ENCODE results near the gene CDON.

Gene CDON

DNA sequence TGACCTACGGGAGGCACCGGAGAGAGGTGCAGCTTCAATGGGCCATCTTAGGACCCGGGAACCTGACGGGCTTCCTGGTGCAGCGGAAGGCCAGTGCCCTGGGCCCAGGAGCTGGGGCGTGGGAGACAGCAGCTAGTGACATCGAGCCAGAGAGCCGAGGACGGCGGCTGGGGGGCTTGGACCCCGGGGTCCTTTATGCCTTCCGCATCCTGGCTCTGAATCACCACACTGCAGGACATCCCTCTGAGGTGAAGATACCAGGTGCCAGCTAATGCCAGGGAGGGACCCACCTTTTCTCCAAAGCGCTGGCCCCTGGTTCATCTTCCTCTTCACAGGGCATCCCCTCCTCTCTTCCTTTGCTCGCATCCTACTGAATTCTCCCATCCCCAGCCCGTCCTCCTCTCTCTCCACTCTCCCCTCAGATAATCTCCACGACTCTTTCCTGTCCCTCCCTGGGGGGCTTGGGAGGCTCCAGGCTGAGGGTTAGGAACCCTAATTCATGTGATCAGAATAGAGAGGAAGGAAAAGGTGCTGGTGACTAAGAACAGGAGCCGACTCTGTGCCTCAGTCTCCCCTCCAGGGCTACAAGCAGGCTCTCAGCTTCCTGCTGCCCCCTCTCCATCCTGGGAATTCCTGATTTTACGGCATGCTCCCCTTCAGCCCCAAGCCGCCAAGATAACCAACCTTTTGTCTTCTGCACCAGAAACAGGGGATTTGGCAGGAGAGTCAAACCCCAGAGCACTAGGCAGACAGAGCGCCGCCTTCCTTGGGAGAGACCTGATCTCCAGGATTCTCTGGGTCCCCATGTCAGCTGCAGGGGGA lies 108.3 kb downstream of the CDON start:
- DNase-seq = no peak

DNA sequence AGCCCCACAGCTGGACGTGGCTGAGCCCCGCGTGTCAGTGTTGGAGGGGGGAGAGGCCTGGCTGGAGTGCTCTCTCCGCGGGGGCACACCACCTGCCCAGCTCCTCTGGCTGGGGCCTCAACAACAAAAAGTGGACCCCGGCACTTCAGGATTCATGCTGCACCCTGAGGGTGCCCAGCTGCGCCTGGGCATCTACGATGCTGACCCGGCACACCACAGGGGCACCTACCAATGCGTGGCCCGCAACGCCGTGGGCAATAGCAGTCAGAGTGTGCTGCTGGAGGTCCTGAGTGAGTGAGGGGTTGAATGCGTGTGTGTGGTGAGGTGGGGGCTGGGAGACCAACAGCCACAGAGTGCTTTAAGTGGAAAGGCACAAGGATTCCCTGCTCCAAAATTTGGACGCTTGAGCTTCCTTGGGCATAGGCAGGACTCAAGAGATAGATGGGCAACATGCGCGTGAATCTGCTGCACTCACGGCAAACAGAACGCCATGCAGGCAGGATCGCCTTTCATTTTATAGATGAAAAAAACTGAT lies 109.2 kb downstream of the CDON start:
- DNase-seq = no peak

DNA sequence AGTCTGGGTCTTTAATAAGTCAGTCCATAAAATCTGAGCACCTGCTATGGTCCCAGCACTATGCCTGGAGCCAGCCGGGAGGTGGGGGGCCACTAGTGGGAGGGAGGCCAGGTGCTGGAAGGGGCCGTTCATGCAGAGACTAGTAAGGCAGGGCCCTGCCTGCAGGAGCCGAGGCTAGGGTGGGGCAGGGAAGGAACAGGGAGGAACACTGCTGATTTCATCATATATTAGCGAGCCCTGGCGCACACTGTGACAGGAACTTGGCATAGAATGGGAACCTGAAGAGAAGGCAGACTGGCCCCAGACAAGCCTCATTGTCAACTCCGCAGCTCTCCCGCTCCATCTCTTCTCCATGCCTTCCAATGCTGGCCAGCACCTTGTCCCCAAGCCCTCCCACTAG lies 109.7 kb downstream of the CDON start:
- no peak for DNase-seq

DNA sequence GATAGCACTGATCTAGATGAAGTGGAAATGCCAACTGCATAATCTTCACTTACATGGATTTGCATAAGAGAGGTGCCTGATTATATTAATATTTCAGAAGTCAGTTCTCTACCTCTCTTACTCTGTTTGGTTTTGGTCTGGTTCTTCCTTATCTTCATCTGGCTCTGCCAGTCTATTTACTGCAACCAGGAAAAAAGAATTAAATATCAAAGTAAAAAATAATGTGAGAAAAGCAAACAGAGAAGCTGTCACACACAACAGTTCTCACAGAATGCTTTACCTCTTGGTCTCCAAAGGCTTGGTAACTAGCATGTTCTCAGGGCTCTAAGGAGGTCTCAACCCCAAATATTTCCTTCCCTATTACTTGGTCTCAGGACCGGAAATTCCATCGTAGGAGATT lies 110.1 kb downstream of the CDON start:
- DNase-seq = no peak

DNA sequence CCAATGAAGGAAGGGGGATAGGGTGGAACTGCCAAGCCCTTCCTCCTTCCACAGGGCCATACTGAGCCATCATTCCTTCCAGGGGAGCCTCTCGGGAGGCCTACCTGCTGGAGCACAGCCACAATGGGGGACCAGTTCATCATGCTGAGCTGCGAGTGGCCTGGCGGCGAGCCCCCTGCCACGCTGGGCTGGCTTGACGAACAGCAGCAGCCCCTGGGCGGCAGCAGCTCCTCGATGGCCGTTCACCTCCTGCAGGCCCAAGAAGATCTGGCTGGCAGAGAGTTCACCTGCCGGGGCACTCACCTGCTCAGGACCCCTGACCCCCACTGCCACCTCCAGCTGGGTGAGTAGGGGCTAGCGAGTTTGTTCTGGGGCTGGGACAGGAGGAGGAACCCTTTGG lies 110.9 kb downstream of the CDON start:
- DNase-seq = no peak

DNA sequence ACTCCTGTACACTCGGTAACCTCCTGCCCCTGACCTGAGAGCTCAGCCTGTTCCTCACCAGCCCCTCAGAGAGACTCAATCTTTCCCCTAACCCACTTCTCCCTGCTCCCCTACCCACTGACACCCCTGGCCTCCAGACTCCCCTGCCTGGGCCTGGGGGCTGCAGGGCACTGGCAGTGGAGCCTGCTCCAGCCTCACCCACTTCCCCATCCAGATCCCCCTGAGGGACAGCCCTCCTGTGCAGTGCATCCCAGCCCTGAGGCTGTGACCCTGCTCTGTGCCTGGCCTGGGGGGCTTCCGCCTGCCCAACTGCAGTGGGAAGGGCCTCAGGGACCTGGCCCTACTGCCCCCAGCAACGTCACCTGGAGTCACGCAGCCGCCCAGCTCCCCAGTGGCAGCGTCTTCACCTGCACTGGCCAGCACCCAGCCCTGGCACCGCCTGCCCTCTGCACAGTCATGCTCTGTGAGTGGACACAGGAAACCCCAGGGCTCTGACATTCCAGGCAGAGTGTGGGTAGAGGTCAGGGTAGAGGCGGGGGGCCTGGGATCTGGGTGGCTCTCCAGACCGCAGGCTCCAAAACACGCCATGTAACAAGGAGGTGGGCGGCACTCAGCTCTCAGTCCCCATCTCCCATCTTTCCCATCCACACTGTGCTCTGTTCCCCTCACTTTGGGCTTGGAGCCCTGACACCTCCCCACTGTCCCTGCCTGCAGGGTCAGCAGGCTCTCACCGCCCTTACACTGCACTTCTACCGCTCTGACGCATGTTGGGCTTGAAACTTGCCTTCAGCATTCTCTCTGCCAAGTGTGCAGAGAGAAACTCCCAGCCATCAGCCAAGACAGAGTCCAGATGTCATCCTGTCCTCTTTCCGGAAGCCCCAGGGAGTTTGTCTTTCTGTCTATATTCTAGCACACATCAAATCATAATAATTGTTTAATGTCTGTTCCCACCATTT lies 111.7 kb downstream of the CDON start:
- no peak for DNase-seq

DNA sequence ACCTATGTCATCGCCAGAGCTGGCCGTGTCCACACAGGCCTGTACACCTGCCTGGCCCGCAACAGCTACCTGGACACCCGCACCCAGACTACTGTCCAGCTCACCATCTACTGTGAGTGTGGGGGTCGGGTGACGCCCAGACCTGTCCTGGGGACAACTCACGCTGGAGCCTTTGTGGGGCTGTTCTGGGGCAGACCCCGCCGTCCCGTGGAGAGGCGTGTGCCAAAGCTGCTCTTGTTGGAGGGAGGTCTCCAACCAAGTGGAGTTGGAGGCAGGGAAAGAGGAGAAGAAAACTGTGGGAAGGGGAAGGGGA lies 112.5 kb downstream of the CDON start:
- no peak for DNase-seq

DNA sequence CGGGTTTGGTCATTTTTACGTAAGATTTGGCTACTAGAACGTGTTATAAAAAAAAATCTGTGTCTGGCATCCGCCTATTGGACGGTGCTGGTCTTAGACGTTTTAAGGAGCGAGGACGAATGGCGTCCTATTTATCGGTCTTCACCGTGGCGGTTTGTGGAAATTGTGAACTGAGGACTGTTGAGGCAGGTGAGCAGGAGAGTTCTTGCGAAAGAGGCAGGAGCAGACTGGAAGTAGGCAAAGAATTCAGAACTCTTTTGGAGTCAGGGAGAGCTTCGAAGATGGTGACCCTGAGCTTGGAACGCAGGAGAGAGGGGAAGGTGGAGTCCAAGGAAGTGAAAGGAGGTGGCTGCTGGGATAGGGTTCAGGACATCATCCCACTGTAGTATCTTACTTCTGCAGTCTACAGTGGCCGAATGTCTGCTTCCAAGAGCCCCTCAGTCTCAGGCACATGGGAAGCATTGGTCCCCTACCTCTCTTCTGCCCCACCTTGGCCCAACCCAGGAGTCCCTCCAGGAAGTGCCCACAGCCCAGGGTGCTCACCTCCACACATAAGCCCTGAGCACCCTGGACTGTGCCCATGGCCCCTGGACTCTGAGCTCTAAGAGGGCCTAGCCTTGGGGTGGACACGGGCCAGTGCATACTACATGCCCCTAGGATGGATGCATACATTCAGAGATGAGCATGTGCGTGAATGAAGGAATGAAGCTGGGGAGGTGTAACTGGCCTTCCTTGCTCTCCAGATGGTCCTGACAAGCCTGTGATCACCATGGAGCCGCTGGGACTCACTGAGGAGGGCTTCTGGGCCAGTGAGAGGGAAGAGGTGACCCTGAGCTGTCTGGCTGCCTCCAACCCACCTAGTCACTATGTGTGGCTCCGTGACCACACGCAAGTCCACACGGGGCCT lies 113.1 kb downstream of the CDON start:
- no peak for DNase-seq

DNA sequence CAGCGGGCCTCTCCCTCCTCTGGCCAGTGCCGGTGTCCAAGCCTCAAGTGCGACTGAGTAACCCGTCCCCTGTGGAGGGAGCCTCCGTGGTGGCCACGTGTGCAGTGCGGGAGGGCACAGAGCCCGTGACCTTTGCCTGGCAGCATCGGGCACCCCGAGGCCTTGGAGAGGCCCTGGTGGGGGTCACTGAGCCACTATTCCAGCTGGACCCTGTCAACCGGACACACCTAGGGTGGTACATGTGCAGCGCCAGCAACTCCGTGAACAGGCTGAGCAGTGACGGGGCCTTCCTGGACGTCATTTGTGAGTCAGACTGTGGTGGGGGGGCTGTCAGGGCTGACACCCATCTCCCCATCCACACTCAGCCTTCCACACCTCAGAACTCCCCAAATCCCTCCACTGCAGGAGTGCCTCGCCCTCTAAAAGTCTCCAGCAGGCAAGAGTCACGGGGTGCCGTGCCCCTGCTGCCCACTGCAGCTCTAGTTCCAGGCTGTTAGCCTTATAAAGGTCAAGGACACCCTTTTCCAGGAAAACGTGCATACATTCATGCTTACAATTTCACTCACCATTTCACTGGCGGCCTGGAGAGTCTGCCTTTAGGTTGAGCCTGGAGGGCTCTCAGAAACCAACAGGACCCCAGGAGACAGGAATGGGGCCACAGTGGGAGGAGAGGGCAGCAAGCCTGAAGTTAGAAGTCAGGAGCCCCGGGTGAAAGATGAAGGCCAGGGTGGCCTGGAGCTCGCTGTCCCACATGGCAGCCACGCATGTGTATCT lies 114.2 kb downstream of the CDON start:
- DNase-seq = no peak

DNA sequence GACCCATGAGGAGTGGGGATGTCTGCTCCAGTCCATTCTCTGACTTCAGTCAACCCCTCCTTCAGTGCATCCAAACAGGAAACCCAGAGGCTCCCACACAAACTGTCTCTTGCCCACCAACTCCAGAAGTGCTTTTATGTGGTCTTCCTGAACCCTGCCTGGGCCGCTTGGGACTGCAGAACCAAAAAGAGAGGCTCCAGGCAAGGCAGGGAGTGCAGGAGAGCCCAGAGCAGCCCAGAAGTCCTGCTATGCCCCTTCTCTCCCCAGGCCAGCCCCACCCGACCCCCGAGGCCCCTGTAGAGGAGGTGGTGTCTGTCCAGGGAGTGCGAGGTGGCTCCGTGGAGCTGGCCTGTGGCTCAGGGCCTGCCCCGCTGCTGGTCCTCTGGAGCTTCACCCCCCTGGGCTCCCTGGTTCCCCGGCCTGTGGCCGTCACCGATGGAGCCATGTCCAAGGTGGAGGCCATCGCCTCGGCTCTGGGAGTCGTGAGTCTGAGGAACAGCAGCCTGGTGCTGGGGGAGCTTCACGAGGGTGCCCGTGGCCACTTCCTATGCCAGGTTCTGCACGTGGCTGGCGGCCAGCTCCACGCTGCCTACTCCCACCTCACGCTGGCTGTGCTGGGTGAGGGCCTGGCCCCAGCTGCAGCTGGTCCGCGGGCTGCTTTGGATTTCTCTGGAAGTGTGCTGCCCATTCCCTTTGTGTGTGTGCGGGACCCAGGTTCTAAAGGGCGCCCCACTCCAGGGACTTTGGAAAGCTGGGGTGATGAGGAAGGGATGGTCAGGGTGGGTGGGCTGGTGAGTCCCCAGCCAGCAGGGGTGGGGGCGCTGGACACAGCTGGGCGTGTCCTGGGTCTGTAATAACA lies 115.0 kb downstream of the CDON start:
- no peak for DNase-seq

DNA sequence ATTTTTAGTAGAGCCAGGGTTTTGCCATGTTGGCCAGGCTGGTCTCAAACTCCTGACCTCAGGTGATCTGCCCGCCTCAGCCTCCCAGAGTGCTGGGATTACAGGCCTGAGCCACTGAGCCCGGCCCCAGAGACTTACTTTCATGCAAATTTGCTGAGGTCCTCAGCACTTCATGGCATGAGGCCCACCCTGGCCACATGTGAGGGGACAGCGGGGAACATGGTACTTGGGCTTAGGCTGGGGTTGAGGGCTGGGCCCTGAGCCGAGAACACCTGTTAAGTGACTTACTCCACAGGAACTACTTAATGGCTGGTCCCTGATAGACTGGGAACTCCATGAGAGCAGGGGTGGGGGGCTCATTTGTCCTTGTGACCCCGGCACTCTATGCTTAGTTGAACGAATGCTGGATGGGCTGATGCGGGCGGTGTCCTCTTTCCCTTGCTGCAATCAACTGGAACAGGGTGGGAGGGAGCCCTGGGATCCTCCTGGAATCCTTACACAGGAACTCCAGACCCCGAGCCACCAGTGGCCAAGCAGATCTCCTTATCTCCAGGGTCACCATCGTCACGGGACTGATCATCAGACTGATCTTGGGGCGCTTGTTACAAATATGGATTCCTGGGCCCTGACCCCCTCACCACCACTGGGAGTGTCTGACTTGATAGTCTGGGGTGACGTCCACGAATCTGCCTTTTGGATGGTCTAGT lies 115.8 kb downstream of the CDON start:
- no peak for DNase-seq

DNA sequence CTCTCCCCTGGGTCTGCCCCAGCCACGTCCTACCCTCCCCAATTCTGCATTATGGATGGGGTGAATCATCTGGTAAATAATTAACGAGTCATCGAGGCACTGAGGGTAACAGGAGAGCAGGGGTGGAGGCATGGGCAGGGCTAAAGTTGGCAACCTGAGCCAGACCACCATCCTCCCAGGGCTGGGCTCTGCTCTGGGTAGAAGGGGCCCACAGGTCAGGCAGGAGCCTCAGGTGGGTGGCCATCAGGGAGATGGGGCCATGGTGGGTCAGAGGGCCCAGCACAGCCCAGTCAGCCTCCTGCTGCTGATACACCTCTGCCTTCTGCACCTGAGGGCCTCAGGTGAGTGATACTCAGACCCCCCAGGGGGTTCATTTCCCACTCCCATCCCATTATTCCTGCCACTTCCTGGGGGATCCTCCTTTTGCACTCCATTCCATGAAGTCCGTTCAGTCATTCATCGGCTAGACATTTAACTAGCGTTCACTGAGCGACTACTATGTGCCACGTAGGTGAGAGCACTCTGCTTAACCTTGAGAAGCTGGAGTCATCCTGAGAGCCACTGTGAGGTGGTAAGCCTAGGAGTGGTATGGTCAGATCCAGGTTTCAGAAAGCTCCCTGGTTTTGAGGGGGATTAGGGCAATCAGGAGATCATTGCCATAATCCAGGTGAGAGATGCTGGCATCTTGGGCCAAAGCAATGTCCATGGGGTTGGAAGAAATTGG lies 116.7 kb downstream of the CDON start, which contains the start of gene VSIG10L2:
Gene VSIG10L2, plus strand, starts transcription at position 248 of the 724 bp plus-strand sequence. Its CDS starts 12 bp downstream, at position 260.
- DNase-seq = no peak

DNA sequence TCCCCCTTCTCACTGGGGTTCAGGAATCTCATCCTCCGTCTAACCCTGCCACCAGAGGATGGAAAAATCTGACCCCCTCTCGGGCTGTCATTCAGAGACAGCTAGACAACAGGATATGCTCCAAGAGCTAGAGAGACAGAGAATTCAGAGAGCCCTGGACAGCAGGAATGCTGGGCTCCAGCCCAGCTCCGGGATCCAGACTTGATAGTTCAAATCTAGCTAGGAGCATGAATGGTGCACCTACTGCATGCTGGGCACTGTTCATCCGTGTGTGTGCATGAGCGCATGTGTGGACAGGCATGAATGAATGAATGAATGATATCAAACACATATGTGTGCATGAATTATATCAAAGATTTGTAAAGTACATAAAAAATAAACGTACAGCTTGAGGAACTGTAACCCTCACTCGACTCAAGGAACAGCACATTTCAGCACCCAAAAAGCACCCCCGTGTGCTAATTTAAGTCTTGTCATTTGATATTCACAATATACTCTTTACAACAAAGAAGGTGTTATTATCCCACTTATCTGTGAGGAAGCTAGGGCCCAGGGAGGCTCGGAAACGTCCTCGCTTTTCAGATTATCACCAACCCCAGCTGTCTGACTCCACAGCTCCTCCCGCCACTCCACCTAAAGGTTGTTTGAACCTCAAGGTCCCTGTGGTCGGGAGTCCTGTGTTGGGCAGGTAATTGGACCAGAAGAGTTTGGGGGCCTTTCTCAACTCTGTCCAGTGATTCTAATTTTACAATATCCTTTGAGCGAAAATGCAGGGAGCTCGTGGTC lies 117.5 kb downstream of the CDON start:
- no peak for DNase-seq

DNA sequence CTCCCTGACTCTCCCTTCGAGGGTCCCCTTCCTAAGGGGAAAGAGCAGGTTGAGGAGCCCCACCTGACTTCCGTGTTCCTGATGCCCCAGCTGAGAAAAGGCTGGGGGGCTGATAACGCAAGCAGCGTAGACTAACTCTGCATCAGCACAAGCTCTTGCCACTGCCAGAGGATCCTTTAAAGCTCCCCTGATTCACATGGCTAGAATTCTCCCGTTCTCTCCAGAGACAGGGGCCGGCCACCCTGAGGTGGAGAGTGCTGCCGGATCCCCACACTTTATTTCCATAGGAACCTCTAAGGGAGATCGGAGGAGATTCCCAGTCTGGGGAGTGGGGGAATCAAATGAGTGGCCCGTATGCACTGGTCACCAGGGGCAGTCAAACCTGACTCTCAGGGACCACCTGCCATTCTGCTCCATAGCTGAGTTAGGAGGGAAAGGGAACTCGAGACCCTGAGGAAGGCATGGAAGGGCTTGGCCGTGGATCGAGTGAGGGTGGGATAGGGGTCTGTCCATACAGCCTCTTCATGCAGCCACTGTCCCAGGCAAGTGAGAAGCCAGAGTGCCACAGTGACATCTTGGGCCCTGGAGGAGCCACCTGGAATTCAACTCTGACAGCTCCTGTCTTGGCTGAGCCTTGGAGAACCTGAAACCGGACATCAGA lies 118.2 kb downstream of the CDON start:
- DNase-seq = no peak

DNA sequence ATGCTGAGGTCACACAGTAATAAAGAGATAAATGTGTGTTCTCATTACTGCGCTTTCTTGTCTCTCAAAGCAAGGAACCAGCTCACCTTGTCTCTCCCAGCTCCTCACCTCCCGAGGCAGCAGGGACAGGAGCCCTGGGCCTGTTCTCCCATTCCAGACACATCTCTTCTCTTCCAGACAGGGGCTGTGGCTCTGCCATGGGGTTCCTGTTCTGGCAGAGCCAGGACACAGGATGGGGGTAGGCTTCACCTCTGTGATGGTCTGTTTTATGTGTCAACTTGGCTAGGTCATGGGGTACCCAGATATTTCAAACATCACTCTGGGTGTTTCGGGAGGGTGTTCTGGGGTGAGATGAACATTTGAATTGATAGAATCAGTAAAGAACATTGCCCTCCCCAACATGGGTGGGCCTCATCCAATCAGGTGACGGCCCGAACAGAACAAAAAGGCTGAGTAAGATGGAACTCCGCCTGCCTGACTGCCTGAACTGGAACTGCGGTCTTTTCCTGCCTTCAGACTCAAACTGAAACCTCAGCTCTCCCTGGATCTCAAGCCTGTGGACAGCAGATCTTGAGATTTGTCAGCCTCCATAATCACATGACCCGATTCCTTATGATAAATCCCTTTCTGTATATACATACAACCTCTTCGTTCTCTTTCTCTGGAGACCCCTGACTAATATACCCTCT lies 118.9 kb downstream of the CDON start:
- no peak for DNase-seq

DNA sequence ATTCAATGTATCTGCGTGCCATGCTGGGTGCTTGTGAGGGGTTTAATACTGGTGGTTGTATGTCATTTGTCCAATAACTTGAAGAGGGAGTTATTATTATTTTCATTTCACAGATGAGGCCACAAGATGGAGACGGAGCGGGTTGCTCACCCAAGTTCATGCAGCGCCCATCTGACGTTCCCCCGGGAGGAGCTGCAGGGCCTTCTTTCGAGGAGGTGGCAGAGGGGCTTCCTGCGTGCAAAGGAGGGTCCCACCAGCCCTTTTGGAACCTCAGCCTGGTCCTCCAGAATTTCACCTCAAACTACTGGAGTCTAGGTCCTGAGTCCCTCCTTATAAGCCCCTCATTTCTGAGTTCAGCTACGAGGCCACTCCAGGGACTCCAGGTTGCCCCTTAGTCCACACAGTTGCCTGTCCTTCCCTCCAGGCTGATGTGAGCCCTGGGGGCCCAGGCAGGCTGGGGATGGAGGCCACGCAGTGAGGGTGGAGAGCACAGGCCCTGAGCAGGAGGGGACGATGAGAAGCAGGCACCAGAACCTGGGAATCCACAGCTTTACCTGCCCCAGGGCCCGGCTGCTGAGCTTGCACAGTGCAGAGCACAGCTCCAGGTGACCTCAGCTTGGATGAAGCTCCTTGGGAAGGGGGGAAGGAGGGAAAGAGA lies 119.8 kb downstream of the CDON start:
- DNase-seq = no peak
